HepG2 (cell line): ENCODE results near the gene OPRM1. TPM values are rescaled to one million over a fixed set of nuclear protein-coding genes. Genes with fewer than 3 reads are reported as not detected.

Experiments used
- CCAR2 ChIP-seq: fragments of 200-400 bp; formaldehyde crosslinking; optimal IDR thresholded peaks from 2 replicates; pipeline ENCODE3; 2018; ENCODE audit warnings: low read depth, mild to moderate bottlenecking, low read length, moderate library complexity
- ERF ChIP-seq: IDR thresholded peaks from 2 replicates; pipeline ENCODE4 v1.6.1; 2018; ENCODE audit warnings: missing biosample characterization, missing genetic modification reagents
- GZF1 ChIP-seq: sonication (generic); formaldehyde crosslinking; IDR thresholded peaks from 2 replicates; pipeline ENCODE4 v1.5.1; 2020; ENCODE audit warnings: mild to moderate bottlenecking, missing genetic modification reagents
- KLF13 ChIP-seq: sonication (generic); formaldehyde crosslinking; IDR thresholded peaks from 2 replicates; pipeline ENCODE4 v1.4.0; 2020; ENCODE audit warnings: mild to moderate bottlenecking, missing genetic modification reagents
- MEIS1 ChIP-seq: sonication (generic); formaldehyde crosslinking; IDR thresholded peaks from 2 replicates; pipeline ENCODE4 v1.9.0; 2021; ENCODE audit warnings: mild to moderate bottlenecking, missing genetic modification reagents, moderate library complexity, borderline replicate concordance
- MIER3 ChIP-seq: IDR thresholded peaks from 2 replicates; pipeline ENCODE4 v1.6.1; 2016; ENCODE audit warnings: missing compliant biosample characterization, borderline replicate concordance
- MLLT10 ChIP-seq: sonication (generic); formaldehyde crosslinking; IDR thresholded peaks from 2 replicates; pipeline ENCODE4 v1.4.0; 2020; ENCODE audit warnings: missing genetic modification reagents
- MTA1 ChIP-seq: sonication (generic); formaldehyde crosslinking; IDR thresholded peaks from 2 replicates; pipeline ENCODE4 v1.4.0; 2020; ENCODE audit warnings: missing genetic modification reagents, mild to moderate bottlenecking, borderline replicate concordance
- RBM22 ChIP-seq: fragments of 200-400 bp; formaldehyde crosslinking; optimal IDR thresholded peaks from 2 replicates; pipeline ENCODE3; 2017; ENCODE audit warnings: mild to moderate bottlenecking, low read length, moderate library complexity
- SMYD3 ChIP-seq: sonication (generic); formaldehyde crosslinking; IDR thresholded peaks from 2 replicates; pipeline ENCODE4 v1.8.1; 2023; ENCODE audit warnings: mild to moderate bottlenecking, missing genetic modification reagents
- ZFY ChIP-seq: sonication (generic); formaldehyde crosslinking; IDR thresholded peaks from 2 replicates; pipeline ENCODE4 v1.4.0; 2020; ENCODE audit warnings: missing genetic modification reagents
- ZNF337 ChIP-seq: sonication (generic); formaldehyde crosslinking; IDR thresholded peaks from 2 replicates; pipeline ENCODE4 v1.5.1; 2020; ENCODE audit warnings: missing genetic modification reagents, low read depth, mild to moderate bottlenecking, borderline replicate concordance
- ZNF510 ChIP-seq: sonication (generic); formaldehyde crosslinking; IDR thresholded peaks from 2 replicates; pipeline ENCODE4 v1.4.0; 2020; ENCODE audit warnings: low read depth, mild to moderate bottlenecking, missing genetic modification reagents
- ZNF547 ChIP-seq: sonication (generic); formaldehyde crosslinking; IDR thresholded peaks from 2 replicates; pipeline ENCODE4 v1.5.1; 2020; ENCODE audit warnings: mild to moderate bottlenecking, missing genetic modification reagents
- ZNF674 ChIP-seq: sonication (generic); formaldehyde crosslinking; IDR thresholded peaks from 2 replicates; pipeline ENCODE4 v1.5.0; 2020; ENCODE audit warnings: low read depth, mild to moderate bottlenecking, missing genetic modification reagents
- ZNF746 ChIP-seq: sonication (generic); formaldehyde crosslinking; IDR thresholded peaks from 2 replicates; pipeline ENCODE4 v1.8.0; 2022; ENCODE audit warnings: mild to moderate bottlenecking, missing genetic modification reagents
- ZNF792 ChIP-seq: IDR thresholded peaks from 2 replicates; pipeline ENCODE4 v1.6.1; 2016
- ZZZ3 ChIP-seq: sonication (generic); formaldehyde crosslinking; IDR thresholded peaks from 2 replicates; pipeline ENCODE4 v1.4.0; 2020; ENCODE audit warnings: missing genetic modification reagents, mild to moderate bottlenecking, borderline replicate concordance
- polyA plus RNA-seq, 8 experiments: library from polyadenylated mRNA; depleted of rRNA in 3 of 8; stranded (reverse) in 7 of 8; unstranded in 1 of 8; fragments of >200 nt; fragmentation: Illumina TruSeq in 4 of 8; extraction: Trizol in 4 of 8; gene quantifications; 2 replicates each; pipeline versions ENCODE4 v1.2.1 to v1.2.3, GENCODE V29; 2011 to 2016; ENCODE audit warnings: low read depth in 4 of 8, missing spikeins in 1 of 8, mixed read lengths in 1 of 8; ENCODE audit not compliant: insufficient read depth in 1 of 8
- total RNA-seq, 5 experiments: library from RNA; depleted of rRNA; stranded (reverse); fragments of >200 nt; fragmentation: Illumina TruSeq; extraction: Trizol; gene quantifications; 2 replicates each; pipeline ENCODE4 v1.2.3, GENCODE V29; 2016; ENCODE audit warnings: low read depth in 1 of 5
- TF ChIP-seq, protein P1 (sequence below): sonication (generic); formaldehyde crosslinking; IDR thresholded peaks from 2 replicates; pipeline ENCODE4 v1.4.0; 2020; ENCODE audit warnings: missing genetic modification reagents
- TF ChIP-seq, protein P2 (sequence below): sonication (generic); formaldehyde crosslinking; IDR thresholded peaks from 2 replicates; pipeline ENCODE4 v1.8.1; 2023; ENCODE audit warnings: missing genetic modification reagents, mild to moderate bottlenecking, borderline replicate concordance
- TF ChIP-seq, protein P3 (sequence below): IDR thresholded peaks from 2 replicates; pipeline ENCODE4 v1.6.1; 2016; ENCODE audit warnings: mild to moderate bottlenecking, missing biosample characterization, missing genetic modification reagents
- TF ChIP-seq, protein P4 (sequence below): IDR thresholded peaks from 2 replicates; pipeline ENCODE4 v1.6.1; 2012; ENCODE audit warnings: inconsistent platforms
- TF ChIP-seq, protein P5 (sequence below): sonication (generic); formaldehyde crosslinking; IDR thresholded peaks from 2 replicates; pipeline ENCODE4 v1.4.0; 2020; ENCODE audit warnings: mild to moderate bottlenecking, missing genetic modification reagents
- TF ChIP-seq, protein P6 (sequence below): sonication (generic); formaldehyde crosslinking; IDR thresholded peaks from 2 replicates; pipeline ENCODE4 v1.4.0; 2020; ENCODE audit warnings: mild to moderate bottlenecking, missing genetic modification reagents

Gene OPRM1
- total and polyA plus RNA-seq, 2 of the 13 experiments (the other 11 are each of a cell fraction or from before 2014, with no cell fraction given) = not detected

DNA sequence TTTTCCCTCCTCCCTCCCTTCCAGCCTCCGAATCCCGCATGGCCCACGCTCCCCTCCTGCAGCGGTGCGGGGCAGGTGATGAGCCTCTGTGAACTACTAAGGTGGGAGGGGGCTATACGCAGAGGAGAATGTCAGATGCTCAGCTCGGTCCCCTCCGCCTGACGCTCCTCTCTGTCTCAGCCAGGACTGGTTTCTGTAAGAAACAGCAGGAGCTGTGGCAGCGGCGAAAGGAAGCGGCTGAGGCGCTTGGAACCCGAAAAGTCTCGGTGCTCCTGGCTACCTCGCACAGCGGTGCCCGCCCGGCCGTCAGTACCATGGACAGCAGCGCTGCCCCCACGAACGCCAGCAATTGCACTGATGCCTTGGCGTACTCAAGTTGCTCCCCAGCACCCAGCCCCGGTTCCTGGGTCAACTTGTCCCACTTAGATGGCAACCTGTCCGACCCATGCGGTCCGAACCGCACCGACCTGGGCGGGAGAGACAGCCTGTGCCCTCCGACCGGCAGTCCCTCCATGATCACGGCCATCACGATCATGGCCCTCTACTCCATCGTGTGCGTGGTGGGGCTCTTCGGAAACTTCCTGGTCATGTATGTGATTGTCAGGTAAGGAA is at the start of gene OPRM1 (continued):
- TF ChIP-seq ZNF792 (CRISPR knock-in tag) (peak; percentile 79), ZZZ3 (CRISPR knock-in tag) (no peak), ZNF337 (CRISPR knock-in tag) (no peak), ZNF547 (CRISPR knock-in tag) (no peak), ZFY (CRISPR knock-in tag) (peak; percentile 41; the same call in 1 of the 2 replicates), GZF1 (CRISPR knock-in tag) (no peak), RBM22 (no peak), CCAR2 (no peak), KLF13 (CRISPR knock-in tag) (no peak), MLLT10 (CRISPR knock-in tag) (no peak), ERF (peak; percentile 91), MIER3 (CRISPR knock-in tag) (no peak), MTA1 (CRISPR knock-in tag) (peak; percentile 47; the same call in 1 of the 2 replicates), ZNF510 (no peak), ZNF746 (CRISPR knock-in tag) (peak; percentile 63; the same call in 1 of the 2 replicates), MEIS1 (CRISPR knock-in tag) (no peak), ZNF674 (CRISPR knock-in tag) (no peak), SMYD3 (CRISPR knock-in tag) (peak; percentile 71; the same call in 1 of the 2 replicates)
- TF ChIP-seq, protein P1, sequence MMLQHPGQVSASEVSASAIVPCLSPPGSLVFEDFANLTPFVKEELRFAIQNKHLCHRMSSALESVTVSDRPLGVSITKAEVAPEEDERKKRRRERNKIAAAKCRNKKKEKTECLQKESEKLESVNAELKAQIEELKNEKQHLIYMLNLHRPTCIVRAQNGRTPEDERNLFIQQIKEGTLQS (CRISPR knock-in tag) = peak; percentile 74
- TF ChIP-seq, protein P2, sequence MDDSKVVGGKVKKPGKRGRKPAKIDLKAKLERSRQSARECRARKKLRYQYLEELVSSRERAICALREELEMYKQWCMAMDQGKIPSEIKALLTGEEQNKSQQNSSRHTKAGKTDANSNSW (CRISPR knock-in tag) = no peak
- TF ChIP-seq, protein P3, sequence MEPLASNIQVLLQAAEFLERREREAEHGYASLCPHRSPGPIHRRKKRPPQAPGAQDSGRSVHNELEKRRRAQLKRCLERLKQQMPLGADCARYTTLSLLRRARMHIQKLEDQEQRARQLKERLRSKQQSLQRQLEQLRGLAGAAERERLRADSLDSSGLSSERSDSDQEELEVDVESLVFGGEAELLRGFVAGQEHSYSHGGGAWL (CRISPR knock-in tag) = peak; percentile 91; the same call in 1 of the 2 replicates
- TF ChIP-seq, protein P4, sequence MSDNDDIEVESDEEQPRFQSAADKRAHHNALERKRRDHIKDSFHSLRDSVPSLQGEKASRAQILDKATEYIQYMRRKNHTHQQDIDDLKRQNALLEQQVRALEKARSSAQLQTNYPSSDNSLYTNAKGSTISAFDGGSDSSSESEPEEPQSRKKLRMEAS = no peak
- TF ChIP-seq, protein P5, sequence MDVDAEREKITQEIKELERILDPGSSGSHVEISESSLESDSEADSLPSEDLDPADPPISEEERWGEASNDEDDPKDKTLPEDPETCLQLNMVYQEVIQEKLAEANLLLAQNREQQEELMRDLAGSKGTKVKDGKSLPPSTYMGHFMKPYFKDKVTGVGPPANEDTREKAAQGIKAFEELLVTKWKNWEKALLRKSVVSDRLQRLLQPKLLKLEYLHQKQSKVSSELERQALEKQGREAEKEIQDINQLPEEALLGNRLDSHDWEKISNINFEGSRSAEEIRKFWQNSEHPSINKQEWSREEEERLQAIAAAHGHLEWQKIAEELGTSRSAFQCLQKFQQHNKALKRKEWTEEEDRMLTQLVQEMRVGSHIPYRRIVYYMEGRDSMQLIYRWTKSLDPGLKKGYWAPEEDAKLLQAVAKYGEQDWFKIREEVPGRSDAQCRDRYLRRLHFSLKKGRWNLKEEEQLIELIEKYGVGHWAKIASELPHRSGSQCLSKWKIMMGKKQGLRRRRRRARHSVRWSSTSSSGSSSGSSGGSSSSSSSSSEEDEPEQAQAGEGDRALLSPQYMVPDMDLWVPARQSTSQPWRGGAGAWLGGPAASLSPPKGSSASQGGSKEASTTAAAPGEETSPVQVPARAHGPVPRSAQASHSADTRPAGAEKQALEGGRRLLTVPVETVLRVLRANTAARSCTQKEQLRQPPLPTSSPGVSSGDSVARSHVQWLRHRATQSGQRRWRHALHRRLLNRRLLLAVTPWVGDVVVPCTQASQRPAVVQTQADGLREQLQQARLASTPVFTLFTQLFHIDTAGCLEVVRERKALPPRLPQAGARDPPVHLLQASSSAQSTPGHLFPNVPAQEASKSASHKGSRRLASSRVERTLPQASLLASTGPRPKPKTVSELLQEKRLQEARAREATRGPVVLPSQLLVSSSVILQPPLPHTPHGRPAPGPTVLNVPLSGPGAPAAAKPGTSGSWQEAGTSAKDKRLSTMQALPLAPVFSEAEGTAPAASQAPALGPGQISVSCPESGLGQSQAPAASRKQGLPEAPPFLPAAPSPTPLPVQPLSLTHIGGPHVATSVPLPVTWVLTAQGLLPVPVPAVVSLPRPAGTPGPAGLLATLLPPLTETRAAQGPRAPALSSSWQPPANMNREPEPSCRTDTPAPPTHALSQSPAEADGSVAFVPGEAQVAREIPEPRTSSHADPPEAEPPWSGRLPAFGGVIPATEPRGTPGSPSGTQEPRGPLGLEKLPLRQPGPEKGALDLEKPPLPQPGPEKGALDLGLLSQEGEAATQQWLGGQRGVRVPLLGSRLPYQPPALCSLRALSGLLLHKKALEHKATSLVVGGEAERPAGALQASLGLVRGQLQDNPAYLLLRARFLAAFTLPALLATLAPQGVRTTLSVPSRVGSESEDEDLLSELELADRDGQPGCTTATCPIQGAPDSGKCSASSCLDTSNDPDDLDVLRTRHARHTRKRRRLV (CRISPR knock-in tag) = peak; percentile 68; the same call in 1 of the 2 replicates
- TF ChIP-seq, protein P6, sequence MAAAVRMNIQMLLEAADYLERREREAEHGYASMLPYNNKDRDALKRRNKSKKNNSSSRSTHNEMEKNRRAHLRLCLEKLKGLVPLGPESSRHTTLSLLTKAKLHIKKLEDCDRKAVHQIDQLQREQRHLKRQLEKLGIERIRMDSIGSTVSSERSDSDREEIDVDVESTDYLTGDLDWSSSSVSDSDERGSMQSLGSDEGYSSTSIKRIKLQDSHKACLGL (CRISPR knock-in tag) = peak; percentile 82; the same call in 1 of the 2 replicates
